Activated CD4-positive, alpha-beta T cell treated with anti-CD3 and anti-CD28 coated beads, Interleukin-2, amount 50 U/mL, for 4 hours (primary cell): Measurements from ENCODE around the gene MYO10.
"Not testable (repeated sequence)": the region's sequence is repeated elsewhere in the genome, so short reads cannot be mapped to it uniquely, and the experiment has no call there.

Experiments used
- DNase-seq, 2 experiments: peaks; one replicate each; pipeline ENCODE4 v3.0.0-alpha.2; 2020

MYO10 gene

DNA sequence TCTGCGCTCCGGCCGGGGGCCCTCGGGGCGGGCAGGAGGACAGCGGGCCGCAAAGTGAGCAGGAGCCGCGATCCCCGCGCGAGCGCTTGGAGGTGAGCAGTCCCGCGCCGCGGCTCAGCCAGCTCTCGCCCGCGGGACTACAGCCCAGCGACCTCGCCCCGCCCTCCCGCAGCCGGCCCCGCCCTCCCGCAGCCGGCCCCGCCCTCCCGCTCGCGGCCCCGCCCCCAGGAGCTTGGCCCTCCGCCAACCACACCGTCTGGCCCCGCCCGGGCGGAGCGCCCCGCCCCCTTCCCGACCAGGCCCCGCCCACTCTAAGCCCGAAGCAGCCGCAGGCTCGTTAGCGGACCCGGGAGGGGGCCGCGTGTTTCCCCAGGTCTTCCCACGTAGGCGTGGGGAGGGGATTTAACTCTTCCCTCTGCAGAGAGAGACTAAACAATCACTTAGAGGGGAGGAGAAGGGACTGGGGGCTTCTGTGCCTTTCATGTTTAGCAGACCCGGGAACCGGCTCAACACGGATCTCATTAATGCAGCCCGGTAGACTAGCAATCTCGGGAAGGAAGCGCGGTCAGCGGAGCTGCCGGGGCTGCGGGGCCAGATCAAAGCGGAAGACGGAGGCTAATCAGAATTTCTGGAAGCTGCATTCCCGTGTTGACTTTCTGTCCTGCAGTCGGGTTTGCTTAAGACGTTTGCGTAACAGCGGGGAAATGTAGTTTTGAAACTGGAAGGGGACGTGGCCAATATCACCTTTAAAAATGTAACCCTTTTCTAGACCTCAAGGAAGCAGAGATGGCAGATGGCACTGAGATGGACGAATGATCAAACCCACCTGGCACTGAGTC is at the start of gene MYO10:
Gene MYO10, minus strand, starts transcription at position 139 of the 839 bp plus-strand sequence. CDS start 480 bp downstream, outside the sequence.
- DNase-seq = peak in 1 of 2 experiments; percentile 2

DNA sequence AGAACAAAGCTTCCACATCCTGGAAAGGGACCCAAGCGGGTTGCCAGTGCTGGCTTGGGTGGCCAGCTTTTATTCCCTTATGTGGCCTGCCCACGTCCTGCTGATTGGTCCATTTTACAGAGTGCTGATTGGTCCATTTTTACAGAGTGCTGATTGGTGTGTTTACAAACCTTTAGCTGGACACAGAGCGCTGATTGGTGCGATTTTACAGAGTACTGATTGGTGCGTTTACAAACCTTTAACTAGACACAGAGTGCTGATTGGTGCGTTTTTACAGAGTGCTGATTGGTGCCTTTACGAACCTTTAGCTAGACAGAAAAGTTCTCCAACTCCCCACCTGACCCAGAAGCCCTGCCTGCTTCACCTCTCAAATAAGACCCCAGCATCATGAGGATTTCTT is 49.2 kb upstream of the MYO10 start:
- not testable (repeated sequence) for DNase-seq

DNA sequence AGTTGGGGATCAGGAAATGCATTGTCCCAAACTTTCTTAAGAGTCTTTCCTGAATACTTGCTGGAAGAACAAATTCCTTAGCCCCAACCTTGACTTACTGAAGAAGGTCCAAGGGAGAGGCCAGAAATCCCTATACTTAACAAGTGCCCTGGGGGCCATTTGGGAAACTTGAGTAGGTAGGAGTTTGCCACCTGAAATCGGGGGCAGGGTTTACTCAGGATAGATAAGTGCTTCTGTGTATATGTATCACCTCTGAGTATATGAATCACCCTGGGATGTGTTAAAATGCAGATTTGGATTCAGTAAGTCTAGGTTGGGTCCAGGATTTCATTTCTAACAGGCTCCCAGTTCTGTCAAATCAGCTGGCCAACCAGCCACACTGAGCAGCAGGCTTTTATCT is 47.9 kb upstream of the MYO10 start:
- DNase-seq = no peak

DNA sequence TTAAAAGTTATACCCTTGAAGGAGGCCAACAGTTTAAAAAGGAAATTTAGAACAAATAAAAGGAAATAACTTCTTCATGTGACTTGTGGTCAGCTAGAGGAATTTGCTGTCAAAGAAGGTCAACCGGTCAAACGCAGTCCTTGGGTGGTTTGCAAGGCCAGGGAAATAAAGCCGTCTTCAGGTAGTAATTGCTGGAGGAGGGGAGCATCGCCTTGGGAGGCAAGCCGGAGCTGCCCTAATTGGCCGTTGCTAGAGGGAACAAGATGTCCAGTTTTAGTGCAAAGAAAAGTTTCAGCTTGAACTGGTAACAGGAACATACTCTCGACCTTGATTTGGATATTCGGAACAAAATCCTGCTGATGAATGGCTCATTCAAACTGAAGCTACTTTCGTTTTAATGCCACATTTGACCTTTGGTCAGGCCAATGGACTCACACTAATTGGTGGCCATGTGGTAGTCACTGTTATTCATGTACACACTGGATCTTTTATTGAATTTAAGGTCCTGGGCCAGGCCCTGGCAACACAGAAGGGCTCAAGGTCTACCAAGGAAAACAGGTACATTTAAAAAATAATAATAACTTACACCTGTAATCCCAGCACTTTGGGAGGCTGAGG is 47.0 kb upstream of the MYO10 start:
- DNase-seq = no peak

DNA sequence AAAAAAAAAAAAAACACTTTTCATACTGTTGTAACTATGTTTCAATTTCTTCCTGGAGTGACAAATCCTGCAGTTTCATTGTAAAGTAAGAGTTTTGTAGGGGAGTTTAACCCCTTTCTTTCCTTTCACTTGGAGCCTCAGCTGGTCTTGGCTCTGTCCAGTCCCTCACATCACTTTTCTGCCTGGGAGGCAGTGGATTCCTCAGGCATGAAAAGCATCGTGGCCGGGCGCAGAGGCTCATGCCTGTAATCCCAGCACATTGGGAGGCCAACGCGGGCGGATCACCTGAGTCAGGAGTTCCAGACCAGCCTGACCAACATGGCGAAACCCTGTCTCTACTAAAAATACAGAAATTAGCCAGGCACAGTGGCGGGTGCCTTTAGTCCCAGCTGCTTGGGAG is 45.6 kb upstream of the MYO10 start:
- no peak for DNase-seq

DNA sequence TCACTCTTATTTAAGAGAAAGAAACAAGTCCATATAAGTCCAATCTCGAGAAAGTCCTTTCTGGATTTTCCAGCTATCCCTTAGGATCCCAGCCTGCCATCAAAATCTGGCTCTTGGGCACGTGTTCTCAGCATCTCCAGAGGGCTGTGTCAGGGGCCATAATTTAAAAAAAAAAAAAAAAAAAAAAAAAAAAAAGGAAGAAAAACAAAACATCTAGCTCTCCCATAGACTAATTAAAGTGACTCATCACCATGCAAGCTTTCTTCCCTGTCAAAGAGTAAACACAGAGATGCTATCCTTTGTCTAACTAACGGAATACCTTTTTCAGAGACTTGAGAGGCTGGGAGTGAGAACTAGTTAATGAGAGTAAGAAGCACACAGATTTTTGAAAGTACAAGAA is 44.9 kb upstream of the MYO10 start:
- DNase-seq = no peak

DNA sequence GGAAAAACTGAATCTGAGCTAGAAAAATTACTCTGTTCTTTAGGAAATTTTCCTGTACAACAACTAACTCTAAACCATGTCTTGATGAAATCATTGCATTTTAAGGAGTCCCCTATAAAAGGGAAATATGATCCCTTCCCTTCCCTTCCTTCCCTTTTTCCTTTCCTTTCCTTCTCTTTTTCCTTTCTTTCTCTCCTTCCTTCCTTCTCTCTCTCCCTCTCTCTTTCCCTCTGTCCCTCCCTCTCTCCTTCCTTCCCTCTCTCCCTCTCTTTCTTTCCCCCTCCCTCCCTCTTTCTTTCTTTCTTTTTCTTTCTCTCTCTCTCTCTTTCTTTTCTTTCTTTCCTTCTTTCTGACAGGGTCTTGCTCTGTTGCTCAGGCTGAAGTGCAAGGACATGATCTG is 42.2 kb upstream of the MYO10 start:
- no peak for DNase-seq

DNA sequence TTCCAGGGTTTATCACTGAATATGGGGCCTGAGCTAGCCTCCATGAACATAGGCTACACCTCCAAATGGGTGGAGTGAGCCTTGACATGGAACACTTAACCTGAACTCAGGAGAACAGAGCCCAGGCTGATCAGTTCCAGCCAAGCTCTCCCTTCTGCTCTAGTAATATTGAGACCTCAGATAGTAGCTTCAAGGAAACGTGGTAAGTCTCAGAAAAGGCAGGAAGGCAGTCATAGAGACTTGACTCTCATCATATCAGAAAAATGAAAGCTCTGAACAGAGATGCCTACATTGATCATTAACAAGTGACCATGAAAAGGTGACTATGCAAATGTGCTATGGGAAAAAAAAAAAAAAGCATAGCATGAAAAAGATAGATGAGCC is 40.5 kb upstream of the MYO10 start:
- no peak for DNase-seq

DNA sequence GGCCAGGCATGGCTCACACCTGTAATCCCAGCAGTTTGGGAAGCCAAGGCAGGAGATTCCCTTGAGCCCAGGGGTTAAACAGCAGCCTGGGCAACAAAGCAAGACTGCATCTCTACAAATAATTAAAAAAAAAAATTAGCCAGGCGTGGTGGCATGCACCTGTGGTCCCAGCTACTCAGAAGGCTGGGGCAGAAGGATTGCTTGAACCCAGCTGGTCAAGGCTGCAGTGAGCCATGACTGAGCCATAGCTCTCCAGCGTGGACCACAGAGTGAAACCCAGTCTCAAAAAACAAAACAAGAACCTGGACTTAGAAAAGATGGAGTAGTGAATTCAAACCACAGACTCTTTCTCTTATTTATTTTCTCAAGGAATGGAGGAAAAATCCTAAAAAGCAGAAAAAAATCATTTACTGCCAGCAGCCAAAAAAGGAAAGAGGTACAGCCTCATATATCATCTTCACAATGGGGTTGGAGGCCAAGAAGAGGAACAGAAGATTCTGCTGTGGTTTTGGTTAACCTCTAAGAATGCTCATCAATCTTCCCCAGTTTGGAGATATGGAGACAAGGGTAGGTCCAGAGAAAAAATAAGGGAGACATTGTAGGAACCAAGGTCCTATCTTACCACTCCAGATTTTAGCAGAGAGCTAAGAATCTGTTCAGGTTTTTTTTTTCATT is 40.0 kb upstream of the MYO10 start:
- no peak for DNase-seq

DNA sequence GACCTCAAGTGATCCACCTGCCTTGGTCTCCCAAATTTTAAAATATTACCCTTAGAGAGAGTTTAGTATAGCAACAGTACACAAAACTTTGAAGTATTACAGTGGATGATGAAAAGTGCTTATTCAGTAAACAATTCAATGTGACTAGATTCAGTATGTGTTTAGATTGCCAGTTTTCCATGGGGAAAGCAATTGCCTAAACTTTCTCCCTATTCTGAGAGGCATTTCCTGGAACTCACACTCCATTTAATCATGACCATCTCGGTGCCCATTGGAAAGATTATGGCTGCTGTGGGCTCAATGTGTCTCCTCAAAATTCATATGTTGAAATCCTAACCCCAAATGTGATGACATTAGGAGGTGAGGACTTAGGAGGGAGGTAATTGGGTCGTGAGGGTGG is 38.9 kb upstream of the MYO10 start:
- no peak for DNase-seq

DNA sequence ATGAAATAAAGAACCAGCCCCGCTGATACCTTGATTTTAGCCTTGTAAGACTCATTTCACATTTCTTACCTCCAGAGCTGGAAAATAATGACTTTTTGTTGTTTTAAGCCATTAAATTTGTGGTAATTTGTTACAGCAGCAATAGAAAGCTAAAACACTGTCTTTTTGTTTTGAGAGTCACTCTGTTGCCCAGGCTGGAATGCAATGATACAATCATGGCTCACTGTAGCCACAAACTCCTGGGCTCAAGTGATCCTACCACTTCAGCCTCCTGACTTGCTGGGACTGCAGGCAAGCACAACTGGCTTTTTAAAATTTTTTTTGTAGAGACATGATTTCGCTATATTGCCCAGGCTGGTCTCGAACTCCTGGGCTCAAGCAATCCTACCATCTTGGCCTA is 34.7 kb upstream of the MYO10 start:
- DNase-seq = no peak

DNA sequence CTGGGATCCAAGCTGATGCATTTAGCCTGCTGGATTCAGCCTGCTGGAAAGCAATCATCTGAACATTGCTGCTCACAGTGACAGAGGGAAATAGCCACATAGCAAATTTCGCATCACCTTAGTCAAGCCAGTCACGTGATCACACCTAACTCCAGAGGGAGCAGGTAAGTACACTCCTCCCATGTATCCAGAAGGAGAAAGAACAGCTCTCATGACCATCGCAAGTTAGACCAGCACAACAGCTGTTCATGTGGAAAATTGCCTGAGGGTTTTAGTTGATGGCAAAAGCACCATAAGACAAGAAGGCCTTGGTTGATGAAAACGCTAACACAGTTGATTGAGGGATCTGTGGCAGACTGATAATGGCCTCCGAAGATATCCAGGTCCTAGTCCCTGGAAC is 34.2 kb upstream of the MYO10 start:
- no peak for DNase-seq

DNA sequence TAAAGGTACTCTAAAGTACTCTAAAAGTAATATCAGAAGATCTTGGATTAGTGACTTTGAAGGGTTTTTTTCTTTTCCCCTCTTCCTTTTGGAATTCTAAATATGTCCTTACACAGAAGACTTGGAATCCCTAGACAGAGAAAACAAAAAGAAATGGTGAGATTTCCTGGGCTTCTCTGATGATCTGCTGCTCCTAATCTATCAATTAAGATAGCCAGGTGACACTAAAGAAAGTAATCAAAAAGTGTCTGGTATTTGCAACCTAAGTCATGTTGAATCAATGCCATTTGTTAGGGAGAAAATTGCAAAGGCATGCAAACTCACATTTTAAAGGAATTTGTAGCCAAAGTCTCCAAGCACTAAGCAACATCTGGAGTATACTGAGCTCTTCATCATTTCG is 29.5 kb upstream of the MYO10 start:
- no peak for DNase-seq

DNA sequence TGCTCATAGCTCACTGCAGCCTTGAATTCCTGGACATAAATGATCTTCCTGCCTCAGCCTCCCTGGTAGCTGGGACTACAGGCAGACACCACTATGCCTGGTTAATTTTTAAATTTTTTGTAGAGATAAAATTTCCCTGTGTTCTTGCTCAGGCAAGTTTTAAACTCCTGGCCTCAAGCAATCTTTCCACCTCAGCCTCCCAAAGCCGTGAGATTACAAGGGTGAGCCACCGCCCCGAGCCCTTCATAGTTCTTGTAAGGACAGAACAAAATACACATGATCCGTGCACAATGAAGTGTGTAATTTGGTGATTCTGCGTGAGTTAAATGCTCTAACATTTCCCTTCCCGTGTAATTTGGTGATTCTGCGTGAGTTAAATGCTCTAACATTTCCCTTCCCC is 27.7 kb upstream of the MYO10 start:
- no peak for DNase-seq

DNA sequence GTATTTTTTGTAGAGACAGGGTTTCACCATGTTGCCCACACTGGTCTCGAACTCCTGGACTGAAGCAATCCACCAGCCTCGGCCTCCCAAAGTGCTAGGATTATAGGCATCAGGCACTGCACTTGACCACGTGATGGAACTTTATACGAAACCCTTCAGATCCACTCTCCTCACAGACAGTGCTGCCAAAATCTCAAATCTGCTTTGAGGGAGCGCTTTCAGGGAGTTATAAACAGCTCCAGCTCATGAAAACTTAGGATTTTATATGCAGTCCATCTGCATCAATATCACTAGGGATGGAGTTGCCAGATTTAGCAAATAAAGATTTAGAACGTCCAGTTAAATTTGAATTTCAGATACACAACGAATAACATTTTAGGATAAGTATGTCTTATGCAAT is 25.0 kb upstream of the MYO10 start:
- DNase-seq = no peak

DNA sequence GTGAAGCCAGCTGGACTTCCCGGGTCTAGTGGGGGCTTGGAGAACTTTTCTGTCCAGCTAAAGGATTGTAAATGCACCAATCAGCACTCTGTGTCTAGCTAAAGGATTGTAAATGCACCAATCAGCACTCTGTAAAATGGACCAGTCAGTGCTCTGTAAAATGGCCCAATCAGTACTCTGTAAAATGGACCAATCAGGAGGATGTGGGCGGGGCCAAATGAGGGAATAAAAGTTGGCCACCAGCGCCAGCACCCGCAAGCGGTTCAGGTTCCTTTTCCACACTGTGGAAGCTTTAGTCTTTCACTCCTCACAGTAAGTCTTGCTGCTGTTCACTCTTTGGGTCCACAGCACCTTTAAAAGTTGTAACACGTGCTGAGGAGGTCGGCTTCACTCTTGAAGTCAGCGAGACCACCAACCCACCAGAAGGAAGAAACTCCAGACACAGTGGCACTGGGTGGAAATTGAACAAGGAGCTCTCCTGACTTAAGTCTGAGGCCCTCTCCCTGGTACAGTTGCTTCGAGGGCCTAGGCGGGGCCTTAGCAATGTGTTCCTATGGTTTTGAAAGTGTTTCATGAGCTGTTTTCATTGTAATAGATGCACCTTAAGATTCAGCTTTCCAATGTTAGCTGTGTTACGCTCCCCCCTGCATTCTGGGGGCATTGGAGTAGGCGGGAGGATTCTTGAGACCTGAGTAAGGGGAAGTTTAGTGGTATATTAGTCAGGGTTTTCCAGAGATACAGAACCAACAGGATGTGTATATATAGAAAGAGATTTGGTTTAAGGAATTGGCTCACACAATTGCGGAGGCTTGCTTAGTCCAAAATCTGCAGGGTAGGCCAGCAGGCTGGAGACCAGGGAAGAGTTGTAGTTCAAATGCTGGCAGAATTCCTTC is 21.5 kb upstream of the MYO10 start:
- no peak for DNase-seq

DNA sequence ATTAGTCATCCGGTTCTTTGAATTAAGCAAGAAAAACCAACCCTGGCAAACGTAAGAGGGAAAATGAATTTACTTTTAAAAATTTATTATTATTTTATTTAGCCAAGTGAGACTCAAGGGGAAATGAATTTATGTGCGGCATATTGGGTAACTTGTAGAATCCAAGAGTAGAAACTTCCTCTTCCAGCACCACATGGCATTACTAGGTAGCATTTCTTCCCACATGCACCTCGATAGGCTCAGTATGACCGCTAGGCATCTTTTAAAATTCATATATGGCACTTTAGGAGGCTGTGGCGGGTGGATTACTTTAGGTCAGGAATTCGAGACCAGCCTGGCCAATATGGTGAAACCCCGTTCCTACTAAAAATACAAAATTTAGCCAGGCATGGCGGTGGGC is 17.6 kb upstream of the MYO10 start:
- DNase-seq = no peak

DNA sequence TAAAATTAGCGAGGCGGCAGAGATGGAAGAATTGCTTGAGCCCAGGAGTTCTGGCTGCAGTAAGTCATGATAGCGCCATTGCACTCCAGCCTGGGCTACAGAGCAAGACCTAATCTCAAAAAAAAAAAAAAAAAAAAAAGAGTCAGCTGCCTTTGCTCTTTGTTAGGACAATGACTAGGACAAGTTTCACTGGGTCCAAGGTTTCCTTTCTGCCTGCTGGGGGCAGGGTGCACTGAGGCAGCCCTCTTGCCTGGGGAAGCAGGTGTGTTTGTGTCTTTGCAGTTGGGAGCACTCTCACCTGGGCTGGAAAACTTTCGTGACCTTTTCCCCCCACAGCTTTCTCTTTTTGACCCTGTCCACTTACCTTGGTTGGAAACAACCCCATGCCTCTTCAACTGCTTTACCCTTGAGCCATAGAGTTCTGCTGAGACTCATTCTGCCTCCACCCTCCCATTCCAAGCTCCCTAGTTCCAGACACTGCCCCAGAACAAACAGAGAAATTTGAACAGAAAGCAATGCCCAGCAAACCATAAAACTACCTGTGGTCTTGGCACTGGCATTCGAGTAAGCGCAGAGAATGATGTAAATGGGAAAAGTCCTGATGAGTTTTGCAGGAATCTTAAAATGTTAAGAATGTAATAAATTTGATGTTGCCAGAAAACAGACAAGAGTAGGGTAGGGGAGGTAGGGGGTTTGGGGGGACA is 17.0 kb upstream of the MYO10 start:
- DNase-seq = no peak

DNA sequence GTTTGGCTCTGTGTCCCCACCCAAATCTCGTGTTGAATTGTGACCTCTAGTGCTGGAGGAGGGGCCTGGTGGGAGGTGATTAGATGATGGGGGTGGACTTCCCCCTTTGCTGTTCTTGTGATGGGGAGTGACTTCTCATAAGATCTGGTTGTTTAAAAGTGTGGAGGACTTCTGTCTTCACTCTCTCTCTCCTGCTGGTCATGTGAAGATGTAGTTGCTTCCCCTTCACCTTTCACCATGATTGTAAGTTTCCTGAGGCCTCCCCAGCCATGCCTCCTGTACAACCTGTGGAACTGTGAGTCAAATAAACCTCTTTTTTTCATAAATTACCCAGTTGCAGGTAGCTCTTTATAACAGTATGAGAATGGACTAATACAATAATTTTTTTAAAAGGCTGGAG is 10.6 kb upstream of the MYO10 start:
- no peak for DNase-seq

DNA sequence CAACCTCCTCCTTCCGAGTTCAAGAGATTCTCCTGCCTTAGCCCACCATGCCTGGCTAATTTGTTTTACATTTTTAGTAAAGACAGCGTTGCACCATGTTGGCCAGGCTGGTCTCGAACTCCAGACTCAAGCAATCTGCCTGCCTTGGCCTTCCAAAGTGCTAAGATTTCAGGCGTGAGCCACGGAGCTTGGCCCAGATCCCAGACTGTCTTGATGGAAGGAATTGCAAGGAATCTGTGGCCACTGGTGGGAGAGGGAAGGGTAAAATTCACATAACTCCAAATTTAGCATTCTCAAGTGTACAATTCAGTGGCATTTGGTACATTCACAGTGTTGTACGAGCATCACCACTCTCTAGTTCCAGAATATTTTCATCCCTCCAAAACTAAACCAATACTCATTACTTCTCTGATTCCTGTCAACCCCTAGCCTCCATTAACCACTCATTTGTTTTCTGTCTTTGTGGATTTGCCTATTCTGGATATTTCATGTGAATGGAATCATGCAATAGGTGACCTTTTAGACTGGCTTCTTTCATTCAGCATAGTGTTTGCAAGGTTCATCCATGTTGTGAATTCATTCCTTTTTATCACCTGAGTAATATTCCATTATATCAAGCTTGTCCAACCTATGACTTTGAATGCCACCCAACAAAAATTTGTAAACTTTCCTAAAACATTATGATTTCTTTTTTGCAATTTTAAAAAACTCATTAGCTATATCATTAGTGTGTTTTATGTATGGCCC is 8.9 kb upstream of the MYO10 start:
- no peak for DNase-seq

DNA sequence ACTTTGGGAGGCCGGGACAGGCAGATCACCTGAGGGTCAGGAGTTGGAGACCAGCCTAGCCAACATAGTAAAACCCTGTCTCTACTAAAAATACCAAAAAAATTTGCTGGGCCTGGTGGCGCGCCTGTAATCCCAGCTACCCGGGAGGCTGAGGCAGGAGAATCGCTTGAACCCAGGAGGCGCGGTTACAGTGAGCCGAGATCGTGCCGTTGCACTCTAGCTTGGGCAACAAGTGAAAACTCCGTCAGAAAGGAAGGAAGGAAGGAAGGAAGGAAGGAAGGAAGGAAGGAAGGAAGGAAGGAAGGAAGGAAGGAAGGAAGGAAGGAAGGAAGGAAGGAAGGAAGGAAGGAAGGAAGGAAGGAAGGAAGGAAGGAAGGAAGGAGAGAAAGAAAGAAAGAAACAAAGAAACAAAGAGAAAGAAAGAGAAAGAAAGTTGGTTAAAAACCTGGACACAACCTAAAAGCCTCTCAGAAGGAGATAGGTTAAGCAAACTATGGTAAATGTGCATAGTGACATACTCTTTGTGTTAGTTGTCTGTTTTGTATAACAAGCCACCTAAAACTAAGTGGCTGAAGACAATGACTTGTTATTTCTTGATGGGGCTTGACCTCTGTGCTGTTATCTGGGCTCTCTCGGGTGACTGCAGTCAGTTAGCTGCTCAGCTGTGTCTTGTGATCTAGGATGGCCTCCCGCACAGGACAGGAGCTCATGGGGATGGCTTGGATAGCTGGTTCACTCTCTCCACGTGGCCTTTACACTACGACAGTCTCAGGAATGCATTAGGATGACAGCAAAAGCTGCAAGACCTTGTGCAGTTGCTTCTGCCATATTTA is 8.0 kb upstream of the MYO10 start:
- no peak for DNase-seq
